ENCODE results near the gene TMCC3.
"Not testable (repeated sequence)": the region's sequence is repeated elsewhere in the genome, so short reads cannot be mapped to it uniquely, and the experiment has no call there.

The TMCC3 gene

DNA sequence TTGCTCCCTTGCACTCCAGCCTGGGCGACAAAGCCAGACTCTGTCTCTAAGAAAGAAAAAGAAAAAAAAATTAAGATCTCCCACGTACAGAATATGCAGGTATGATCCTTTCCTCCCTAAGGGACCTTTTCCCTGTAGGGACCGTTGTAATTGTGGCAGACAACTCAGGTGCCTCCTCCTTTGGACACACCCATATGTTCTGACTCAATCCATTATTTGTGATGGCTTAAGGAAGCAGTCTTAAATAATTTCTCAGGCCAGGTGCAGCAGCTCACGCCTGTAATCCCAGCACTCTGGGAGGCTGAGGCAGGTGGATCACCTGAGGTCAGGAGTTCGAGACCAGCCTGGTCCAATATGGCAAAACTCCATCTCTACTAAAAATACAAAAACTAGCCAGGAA is 53.1 kb downstream of the TMCC3 start:
- no peak for DNase-seq

DNA sequence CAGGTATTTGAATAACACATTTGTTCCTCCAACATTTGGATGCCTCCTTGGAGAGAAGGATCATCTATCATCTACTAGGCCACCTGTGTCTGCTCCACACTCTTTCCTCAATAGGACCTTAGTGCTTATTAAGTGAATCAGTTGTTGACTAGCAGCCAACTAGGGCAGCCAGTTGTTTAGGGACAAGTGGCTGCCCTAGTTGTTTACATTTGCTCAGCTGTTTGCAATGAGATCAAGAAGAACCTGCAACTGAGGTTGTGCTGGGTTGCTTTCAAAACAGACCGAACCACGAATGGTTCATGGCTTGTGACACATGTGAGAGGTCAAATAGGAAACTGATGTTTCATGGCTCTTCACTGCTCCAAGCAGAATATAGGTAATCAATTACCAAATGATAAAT is 53.8 kb downstream of the TMCC3 start:
- DNase-seq, result no peak

DNA sequence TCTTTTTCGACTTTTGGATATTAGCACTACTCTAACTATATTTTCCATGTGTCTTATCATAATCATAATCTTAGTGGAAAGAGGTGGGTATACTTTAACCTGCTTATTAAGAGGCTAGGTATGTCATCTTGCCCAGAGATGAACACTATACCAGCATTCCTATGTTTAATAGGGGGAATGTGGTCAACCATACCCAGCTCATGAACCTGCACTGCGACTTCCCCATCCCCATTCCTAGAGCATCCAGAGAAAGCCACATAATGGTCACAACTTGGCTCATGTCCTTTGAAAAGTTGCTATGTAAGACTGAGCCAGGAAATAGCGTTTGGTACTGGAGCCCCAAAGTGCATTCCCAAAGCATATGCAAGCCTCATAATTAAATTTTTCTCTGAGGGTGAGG is 55.2 kb downstream of the TMCC3 start:
- DNase-seq, result no peak

DNA sequence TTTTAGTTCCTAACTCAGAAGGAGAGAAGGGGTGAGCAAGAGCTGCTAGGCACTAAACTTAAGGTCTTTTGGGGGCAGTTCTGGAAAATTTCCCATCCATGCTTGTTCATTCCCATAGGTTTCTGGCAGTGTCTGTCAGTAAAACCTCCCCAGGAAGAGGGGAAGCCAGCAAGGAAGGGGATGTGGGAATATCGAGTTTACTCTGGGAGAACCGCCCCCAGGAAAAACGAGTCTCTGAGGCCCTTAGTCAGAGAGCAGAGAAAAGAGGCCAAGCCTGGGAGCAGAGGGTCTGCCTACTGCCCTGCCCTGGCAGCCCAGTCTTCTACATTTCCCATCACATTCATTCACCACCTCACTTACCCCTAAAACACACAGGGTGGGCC is 55.9 kb downstream of the TMCC3 start:
- DNase-seq, result no peak

DNA sequence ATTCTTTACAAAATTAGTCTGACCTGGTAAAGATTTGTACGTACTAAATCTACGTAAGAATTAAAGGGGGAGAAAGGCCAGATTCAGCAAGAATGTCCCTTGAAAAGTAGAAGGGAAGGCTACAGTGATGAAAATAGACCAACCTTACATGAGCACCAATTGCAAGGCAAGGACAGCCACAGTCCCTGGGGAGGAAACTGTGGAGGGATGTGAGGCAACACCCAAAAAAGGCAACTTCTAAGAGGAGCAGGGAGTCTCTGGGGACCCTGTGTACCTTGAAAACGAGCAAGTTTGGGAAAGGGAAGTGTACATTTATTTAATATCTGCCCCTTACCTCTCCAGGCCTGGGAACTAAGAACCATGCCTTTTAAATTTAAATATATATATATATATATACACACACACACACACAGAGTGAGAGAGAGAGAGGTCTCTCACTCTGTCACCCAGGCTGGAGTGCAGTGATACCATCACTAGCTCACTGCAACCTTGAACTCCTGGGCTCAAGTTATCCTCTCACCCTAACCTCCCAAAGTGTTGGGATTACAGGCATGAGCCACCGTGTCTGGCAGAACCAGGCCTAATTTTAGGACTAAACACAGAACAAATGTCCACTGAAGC is 56.4 kb downstream of the TMCC3 start:
- DNase-seq, result no peak

DNA sequence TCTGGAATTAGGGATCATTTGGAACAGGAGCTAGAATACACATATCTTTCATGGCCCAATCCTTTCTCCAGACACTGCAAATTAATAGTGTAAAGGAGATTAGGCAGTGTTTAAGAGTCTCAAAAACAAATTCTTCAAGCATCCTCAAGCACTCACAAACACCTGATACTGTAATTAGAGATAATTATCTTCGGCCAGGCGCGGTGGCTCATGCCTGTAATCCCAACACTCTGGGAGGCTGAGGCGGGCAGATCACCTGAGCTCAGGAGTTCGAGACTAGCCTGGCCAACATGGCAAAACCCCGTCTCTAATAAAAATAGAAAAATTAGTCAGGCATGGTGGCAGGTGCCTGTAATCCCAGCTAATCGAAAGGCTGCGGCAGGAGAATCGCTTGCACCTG is 57.6 kb downstream of the TMCC3 start:
- not testable (repeated sequence) for DNase-seq

DNA sequence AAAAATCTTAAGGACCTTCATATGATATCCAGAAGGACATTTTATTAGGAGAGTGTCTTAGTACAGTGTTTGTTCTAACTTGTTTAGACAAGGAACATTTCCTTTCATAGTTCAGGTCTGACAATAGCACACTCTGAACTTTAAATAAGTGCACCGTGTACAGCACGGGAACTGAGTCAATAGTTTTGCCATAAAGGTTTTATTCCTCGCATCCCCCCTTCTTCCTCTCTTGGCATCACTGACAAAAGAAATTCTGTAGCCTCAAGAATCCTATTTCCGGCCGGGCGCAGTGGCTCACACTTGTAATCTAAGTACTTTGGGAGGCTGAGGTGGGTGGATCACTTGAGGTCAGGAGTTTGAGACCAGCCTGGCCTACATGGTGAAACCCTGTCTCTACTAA is 58.3 kb downstream of the TMCC3 start:
- DNase-seq, result no peak

DNA sequence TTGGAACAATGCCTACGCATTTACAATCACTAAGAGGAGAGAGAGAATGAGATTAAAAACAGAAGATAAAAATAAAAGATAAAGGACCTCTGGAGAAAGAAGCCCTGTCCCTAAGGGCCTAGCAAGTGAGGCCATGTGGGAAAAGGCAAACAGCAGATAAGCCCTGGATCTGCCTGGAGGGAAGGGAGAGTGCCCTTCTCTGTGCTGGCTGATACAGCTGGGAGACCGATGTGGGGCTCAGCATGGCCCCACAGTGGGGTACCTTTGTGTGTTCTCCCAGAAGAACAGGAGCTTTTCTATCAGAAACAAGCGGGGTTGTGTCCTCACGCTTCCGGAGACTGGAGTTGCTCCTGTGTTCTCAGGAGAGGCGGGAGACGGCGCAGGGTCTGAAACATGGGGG is 59.9 kb downstream of the TMCC3 start:
- no peak for DNase-seq

DNA sequence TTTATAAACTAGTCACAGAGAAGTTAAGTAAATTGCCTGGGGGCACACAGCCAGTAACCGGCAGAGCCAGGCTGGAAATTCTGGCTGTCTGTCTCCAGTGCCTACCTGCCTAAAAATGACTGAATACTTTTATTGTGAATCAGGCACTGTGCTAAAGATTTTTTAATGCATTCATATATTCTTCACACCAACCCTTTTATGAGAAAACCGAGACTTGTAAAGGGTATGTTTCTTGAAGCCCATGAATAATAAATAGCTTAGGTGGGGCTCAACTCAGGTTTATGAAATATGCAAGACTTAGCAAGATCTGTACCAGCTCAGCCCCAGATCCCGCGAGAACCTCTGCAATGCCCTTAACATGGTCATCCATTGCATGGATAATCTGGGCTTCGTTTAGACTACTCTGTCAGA is 60.8 kb downstream of the TMCC3 start:
- DNase-seq, result no peak

DNA sequence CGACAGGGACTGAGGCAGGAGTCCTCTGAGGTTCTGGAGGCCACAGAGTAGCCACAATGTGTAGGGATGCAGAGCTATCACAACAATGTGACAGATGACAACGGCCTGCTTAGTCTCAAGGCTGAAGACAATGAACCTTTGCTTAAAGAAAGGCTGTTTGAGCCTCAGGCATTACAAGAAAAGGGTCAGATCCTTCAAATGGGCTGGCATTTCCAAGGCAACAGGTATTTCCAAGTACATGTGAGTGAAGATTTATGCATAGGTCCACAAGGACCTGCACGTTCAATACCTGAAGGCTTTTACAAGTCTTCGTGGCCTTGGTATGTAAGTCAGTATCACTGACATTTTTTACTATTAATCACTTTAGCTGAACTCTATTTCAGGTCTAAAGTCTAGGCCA is 62.0 kb downstream of the TMCC3 start:
- no peak for DNase-seq

DNA sequence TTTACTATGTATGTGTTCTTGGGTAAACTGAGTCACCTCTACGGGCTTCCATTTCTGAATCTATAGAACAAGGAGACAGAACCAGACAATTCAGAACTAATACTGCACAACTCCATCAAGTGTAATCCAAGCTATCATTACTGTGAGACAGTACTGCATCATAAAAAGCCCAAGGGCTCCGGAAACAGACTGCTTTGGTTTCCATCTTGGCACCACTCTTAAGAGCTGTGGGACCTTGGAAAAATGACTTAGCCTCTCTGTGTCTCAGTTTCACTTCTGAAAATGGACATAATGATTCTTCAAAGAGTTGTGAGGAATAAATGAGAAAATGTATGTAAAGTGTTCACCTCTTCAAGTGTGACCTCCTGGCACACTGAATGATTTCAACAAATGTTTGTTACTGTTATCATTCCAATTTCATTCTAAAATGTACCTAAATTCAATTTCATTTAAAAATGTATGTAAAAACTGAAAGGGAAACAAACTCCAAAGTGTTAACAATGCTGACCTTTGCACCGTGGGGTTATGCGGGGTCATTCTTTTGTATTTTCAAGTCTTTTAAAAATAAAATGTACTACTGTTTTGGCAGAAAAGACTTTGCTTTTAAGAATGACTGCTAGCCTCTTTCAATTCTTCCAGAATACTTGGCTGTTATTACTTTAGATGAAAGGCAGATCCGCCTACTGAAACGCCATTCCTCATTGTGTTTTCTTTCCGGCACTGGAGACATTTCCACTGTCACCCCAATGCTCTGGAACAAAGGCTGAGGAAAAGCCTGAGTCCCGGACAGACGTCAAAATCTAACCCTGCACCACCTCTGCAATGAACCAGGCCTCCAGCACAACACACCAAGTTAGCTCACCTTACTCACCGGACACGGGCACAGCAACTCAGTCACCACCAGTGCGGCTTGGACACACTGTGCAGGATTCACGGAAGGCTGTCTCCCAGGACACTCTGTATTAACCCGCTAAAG is 62.8 kb downstream of the TMCC3 start:
- no peak for DNase-seq

DNA sequence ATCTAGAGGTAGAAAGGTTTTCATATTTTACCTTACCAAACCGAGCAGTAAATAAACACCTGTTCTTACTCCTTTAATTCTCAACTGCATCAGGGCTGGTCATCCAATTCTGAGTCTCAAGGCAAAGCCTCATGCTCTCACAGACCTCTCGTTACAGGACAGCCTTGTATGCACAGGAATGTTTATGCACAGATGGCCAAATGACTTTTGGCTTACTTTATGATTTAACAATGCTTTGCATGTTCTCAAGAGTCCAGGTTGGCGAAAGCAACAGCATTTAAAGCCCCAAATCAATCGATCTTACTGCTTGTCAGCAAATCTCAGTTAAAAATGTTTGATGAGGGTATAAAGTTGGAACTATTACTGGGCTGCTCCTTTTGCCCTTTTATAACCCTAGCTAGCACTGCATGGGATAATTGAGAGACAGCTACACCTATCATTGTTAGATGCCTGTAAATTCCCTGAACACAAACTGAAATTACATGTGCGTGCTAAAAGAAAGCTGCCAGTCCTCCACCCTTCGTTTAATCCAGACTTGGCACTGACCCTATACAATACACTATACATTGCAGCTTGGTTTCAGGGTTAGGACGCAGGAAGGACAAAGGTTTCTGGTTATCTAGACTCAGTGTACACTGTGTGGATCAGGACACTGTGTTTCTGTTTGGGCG is 63.6 kb downstream of the TMCC3 start:
- no peak for DNase-seq

DNA sequence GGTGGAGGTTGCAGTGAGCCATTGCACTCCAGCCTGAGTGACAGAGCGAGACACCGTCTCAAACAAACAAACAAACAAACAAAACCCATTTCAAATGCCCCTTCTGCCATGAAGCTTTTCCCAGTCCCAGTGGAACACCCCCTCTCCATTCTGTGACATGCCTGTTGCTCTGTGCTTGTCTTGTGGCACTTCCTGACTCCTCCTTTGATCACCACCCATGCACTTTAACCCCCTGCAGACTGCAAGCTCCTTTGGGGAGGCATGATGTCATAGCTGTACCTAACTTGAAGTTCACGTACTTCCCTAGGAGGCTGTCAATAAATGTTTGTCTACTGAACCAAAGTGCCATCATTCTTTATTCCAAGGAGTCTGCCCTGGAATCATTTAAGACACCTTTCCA is 64.7 kb downstream of the TMCC3 start:
- DNase-seq, result no peak

DNA sequence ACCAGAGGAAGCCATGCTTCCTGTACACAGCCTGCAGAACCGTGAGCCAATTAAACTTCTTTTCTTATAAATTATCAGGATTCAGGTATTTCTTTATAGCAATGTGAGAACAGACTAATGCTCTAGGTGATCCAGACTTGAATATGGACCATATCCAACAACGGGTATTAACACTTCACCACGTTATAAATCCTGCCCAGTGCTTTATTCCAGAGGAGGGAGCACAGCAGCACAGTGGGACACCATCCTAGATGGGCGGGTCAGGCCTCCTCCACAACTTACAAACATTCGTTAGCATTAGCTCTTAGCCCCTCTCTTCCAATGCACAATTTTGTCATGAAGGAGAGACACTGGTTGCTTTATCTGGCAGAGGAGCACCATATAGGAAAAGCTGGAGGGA is 66.0 kb downstream of the TMCC3 start:
- DNase-seq, result no peak

DNA sequence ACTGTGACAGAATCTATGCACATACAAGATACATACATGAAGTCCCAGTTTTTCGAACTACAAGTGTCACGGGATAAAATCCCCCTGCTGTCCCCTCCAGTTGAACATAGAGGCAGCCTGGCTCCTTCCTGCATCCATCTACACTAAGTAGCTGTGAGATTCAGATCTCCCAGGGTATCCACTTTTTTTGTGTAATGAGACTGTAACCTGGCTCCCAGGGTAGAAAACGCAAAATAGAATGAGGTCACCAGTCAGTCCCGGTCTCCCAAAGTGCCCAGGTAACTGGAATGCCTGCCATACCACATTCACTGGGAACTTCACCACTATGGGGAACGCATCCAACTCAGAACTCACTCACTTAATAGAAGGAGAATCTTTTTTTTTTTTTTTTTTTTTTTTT is 67.8 kb downstream of the TMCC3 start:
- no peak for DNase-seq

DNA sequence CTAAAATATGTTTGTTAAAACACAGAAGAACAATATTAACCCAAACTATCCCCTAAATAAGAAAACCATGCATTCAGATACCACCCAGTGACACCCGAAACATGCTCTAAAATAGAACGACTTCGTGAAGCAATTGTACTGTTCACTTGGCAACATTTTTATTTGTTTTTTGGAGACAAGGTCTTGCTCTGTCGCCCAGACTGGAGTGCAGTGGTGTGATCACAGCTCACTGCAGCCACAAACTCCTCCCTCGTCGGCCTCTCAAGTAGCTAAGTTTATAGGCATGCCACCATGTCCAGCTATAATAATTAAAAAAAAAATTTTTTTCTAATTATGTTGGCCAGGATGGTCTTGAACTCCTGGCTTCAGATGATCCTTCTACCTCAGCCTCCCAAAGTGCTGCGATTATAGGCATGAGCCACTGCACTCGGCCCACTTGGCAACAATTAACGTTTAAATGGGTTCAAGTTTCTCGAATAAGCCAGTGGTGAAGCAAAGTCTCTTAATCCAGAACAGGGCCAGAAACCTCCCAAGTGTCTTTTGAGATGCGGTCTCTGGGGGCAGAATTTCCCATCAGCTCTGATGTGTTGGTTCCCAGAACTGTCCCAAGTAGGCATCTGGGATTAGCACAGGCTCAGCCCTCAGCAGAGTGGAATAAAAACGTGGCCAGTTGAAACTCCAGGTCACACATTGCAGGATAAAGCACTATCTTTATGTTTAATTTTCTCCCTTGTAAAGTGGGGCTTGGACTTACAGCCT is 74.5 kb downstream of the TMCC3 start:
- DNase-seq, result no peak

DNA sequence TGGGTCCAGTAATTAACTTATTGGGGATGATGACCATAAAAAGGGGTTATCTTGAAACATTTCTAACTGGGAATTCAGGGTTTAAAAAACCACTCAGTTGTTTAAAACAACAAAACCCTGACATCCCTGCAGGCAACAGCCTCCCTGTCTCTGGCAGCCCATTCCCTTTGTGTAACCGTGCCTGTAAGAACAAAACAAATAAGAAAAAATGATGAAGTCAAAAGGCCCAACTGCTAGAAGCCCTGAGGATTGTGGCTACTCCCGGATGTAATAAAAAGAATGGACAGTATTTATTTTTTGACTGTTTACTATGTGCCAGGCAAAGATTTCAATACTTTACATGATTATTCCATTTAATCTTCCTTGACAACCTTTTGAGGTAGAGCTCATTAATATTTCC is 75.3 kb downstream of the TMCC3 start:
- DNase-seq, result no peak

DNA sequence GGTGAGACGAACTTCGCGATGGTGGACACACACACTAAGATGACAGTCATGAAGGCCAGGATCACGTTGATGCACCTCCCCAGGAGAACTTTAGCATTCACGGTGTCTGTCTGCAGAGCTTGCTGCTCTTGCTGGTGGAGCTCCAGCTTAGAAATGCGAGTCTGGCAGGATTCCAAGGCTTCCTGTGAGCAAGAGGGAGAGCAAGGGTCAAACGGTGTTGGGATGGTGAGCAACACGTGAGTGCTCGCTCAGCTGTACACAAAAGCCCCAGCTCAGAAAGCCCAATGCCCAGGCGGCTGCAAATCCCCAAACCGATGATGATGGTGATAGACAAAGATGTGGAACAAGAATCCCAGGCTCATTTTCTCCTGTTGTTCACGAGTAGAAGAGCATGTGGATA is 78.8 kb downstream of the TMCC3 start:
- no peak for DNase-seq

DNA sequence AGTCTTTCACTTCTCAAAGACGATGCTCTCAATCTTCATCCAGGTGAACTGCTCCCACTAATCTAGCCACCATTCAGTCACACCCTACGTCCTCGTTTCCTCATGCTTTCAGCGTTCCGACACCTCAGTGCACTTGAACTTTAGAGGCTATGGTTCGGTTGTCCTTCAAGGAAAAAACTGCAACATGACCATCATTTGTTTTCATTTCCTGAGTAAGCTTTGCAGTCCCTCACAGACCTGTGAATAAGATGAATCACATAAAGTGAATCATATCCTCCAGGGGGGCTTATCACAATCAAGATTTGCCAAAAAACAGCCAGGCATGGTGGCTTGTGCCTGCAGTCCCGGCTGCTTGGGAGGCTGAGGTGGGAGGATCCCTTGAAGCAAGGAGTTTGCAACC is 80.2 kb downstream of the TMCC3 start:
- DNase-seq, result no peak

DNA sequence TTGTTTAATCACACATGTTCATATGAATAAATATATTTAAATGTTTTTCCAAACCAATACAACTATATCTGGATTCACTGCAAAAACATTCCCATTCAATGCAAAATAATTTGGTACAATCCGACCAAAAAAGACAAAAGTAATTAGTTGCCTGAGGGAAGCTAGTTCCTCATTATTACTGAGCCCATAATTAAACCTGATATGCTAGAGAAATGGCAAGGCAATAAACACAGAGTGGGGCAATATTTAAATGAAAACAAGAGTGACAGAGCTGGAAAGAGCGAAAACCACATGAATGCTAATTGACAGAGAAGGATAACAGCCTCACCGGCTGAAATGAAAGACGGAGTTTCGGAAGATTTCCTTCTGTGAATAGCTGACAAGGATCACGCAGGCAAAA is 82.6 kb downstream of the TMCC3 start:
- DNase-seq, result no peak

DNA sequence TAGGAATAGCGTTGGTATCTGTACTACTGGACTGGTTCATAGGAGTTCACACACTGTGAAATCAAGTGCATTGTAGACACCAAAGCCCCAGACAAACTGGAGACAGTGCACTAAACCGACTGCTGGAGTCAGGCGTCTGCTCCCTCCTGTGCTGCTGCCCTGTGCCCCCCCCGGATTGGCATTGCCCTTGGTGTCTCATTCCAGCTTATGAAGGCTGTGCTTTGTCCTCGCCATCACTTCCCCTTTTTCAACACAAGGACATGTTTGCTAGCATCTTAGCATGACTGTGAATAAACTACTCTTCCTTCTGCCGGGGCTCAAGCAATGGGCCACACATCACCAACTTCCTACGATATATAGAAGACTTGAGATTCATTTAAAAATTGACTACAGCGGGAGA is 84.0 kb downstream of the TMCC3 start:
- no peak for DNase-seq

DNA sequence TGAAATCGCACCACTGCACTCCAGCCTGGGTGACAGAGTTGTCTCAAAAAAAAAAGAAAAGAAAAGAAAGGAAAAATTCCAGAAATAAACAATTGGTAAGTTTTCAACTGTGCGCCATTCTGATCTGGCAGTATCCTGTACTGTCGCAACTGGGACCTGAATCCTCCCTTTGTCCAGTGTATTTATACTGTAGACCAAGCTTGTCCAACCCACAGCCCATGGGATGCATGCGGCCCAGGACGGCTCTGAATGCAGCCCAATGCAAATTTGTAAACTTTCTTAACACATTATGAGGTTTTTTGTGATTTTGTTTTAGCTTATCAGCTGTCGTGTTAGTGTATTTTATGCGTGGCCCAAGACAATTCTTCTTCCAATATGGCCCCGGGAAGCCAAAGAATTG is 84.7 kb downstream of the TMCC3 start:
- no peak for DNase-seq

DNA sequence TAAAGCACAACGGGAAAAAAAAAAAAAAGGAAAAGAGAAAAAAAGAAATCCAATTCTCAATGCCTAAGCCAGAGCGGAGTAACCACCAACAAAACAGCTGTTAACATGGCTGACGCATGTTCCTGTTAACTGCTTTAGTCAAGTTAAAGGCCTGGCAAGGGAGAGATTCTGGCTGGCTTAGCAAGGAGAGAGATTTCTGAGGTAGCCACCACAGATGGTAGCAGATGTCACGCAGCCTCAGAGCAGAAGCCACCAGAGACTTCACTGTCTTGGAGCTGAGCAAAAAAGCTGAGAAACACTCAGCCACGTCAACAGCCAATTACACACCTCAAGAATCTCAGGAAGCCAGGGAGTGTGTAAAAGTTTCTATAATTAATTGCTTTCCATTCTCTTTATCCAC is 87.1 kb downstream of the TMCC3 start:
- no peak for DNase-seq

All from amniotic stem cell (primary cell).